MM.1S (cell line): ENCODE data around the gene SPATA17.

ENCODE experiments used
- CTCF ChIP-seq: fragments of 300-600 bp; sonication (generic); IDR thresholded peaks from 2 replicates; pipeline ENCODE4 v1.5.1; 2016; ENCODE audit warnings: antibody characterized with exemption, low read length, mixed read lengths
- EZH2 ChIP-seq: fragments of 300-600 bp; sonication (generic); optimal IDR thresholded peaks from 2 replicates; pipeline ENCODE3; 2017; ENCODE audit warnings: low read depth, mild to moderate bottlenecking, antibody characterized with exemption, low read length, mixed read lengths
- EZH2phosphoT487 ChIP-seq: fragments of 300-600 bp; sonication (generic); IDR thresholded peaks from 2 replicates; pipeline ENCODE4 v1.6.1; 2018; ENCODE audit warnings: antibody characterized with exemption, low read length

GRCh38 chr1:217626321-217626720 lies 4.8 kb upstream of the SPATA17 start:
- TF ChIP-seq CTCF (no peak), EZH2phosphoT487 (no peak), EZH2 (no peak)
